ENCODE measurements around the gene KITLG.
"Not testable (repeated sequence)": the region's sequence is repeated elsewhere in the genome, so short reads cannot be mapped to it uniquely, and the experiment has no call there.

Gene KITLG

GRCh38 chr12:88538697-88539096, 41.6 kb downstream of the KITLG start:
- no peak for DNase-seq

GRCh38 chr12:88538250-88538649, 42.0 kb downstream of the KITLG start:
- DNase-seq: no peak

GRCh38 chr12:88530868-88531267, 49.4 kb downstream of the KITLG start:
- no peak for DNase-seq

- DNase-seq: peak; percentile 62
Observed at GRCh38 chr12:88529531-88530488, 50.5 kb downstream of the KITLG start.

GRCh38 chr12:88522961-88523360, 57.3 kb downstream of the KITLG start:
- no peak for DNase-seq

- DNase-seq: no peak
Observed at GRCh38 chr12:88520436-88520820, 59.8 kb downstream of the KITLG start.

GRCh38 chr12:88519802-88520435, 60.4 kb downstream of the KITLG start:
- DNase-seq: no peak

GRCh38 chr12:88518863-88519403, 61.3 kb downstream of the KITLG start:
- DNase-seq: no peak

- no peak for DNase-seq
Observed at GRCh38 chr12:88516811-88517210, 63.5 kb downstream of the KITLG start.

GRCh38 chr12:88510843-88511242, 69.4 kb downstream of the KITLG start:
- no peak for DNase-seq

GRCh38 chr12:88509851-88510250, 70.4 kb downstream of the KITLG start:
- DNase-seq: no peak

- DNase-seq: no peak
Observed at GRCh38 chr12:88509347-88509746, 70.9 kb downstream of the KITLG start.

- DNase-seq: not testable (repeated sequence)
Observed at GRCh38 chr12:88507851-88508250, 72.4 kb downstream of the KITLG start.

- no peak for DNase-seq
Observed at GRCh38 chr12:88507270-88507669, 73.0 kb downstream of the KITLG start.

- DNase-seq: no peak
Observed at GRCh38 chr12:88505696-88506095, 74.6 kb downstream of the KITLG start.

GRCh38 chr12:88503281-88503703, 77.0 kb downstream of the KITLG start:
- no peak for DNase-seq

GRCh38 chr12:88501972-88502938, 78.0 kb downstream of the KITLG start:
- no peak for DNase-seq

- no peak for DNase-seq
Observed at GRCh38 chr12:88496891-88497371, 83.3 kb downstream of the KITLG start.

GRCh38 chr12:88496429-88496828, 83.8 kb downstream of the KITLG start:
- no peak for DNase-seq

- DNase-seq: no peak
Observed at GRCh38 chr12:88495031-88495430, 85.2 kb downstream of the KITLG start.

- no peak for DNase-seq
Observed at GRCh38 chr12:88494520-88494919, 85.8 kb downstream of the KITLG start.

GRCh38 chr12:88493636-88494035, 86.6 kb downstream of the KITLG start:
- DNase-seq: no peak

- DNase-seq: no peak
Observed at GRCh38 chr12:88490425-88490824, 89.8 kb downstream of the KITLG start.
